Measurements from ENCODE around the gene MRPL9.

Gene MRPL9

DNA sequence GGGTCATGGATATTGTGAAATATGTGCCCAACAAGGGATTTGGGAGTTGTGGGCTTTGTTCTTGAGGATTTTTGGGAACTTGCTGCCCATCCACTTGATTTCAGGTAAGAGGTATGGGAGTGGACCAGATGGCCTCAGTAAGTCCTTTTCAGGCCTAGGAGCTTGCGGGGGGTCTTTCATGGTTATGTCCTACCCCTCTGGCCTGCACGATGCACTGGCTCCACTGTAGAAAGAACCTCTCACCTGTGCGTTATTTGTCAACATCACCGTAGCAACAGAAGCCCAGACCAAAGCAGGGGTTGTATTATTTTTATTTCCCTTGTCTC is 33.4 kb downstream of the MRPL9 start:
- no peak for DNase-seq (ENCODE audit: low spot score)

DNA sequence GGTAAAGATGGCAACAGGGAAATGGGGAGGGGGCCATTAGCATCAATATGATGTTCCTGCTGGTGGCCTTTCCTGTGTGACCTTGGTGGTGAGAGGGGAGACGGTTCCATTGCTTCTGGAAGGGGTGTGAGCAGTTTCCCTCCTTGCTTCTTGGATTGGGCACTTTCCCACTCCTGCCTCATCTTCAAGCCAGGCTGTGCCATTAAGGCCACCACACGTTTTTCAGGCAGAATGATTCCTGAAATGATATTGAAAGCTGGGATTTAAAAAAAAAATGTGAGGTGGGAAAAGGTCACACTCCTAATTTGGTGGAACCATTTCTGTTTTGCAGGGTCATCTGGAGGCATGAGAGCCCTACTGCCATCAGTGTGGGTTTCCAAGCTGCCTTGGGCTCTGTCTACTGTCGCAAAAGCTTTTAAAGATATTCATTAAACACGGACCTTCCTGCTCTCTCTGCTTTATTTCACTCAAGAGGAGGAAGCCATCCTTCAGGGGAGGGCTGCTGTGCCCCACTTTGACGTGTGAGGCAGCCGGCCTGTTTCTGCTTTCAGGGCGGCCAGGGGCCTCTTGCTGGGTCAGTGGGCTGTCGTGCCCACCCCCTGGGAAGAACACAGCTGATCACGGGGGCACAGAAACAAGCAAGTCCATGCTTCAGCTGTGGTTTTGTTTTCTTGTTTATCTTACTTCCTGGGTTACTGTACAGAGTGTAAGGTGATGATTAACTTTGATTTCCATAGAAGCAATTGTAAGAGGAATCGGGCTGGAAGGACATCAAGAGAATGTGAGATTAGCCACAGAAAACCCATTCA is 33.9 kb downstream of the MRPL9 start:
- no peak for DNase-seq (ENCODE audit: low spot score)

DNA sequence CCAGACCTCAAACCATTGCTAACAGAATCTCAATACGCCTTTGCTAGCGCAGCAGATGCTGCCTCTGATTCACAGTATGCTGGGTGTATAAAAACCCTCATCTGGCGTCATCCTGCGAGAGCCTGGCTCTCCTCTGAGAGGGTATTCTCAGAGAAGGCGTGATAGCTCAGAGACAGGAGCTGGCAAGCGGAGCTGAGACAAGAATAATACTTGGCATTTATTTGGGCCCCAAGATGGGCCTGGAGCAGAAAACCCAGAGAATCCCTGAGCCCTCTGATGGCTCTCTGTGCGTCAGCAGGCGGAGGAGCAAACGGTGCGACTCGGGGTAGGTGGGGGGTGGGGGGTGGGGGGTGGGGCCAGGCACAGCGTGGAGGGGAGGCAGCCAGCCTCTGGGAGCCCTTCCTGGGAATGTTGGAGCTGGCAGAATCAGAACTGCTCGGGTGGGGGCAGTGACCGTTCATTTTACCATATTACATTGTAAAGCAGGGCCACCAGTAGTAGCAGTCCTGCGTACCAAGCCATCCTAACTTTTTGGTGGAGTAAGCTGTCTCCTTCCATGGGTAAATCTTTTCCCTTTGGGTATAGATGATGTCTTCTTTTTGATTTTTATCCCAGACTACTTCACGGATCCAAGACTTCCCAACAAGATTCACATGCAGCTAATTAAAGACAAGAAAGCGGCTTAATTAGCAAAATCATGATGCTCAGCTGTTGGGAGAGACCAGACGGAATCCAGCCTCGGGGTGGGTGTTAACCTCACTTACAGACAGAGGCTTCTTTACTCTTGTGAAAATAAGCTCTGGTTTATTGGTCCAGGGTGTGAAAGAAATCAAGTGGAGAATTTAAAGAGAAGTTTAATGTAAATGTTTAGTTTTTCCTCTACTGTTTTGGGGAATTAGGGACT is 34.9 kb downstream of the MRPL9 start:
- no peak for DNase-seq (ENCODE audit: low spot score)

DNA sequence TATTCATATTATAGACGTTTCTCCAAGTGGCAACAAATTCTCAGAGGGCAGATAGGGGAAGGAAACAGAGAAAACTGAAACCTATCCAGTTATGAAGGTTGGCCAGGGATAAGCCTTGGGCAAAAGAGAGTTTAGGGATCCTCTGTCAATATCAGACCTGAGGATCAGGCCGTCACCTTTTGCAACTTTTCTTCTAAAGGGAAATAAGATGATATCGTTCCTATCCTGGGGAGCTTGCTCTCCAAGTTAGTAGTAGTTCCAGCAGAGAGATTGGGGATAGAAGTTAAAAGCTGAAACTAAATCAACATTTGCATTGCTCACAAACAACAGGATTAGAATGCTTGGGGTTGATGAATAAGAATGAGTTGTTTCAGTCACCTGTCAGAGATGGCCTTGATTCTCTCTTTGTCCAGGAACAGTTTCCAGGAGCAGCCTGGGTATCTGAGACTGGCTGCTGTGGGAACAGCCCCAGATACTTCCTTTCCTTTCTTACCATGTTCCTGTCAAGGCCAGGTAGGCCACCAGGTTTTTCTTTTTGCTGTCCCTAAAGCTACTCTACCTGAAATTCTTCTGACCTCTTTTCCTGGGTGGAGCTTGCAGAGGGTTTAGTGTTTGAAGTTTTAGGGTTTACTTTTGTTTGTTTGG is 39.4 kb downstream of the MRPL9 start:
- DNase-seq (ENCODE audit: low spot score): no peak

DNA sequence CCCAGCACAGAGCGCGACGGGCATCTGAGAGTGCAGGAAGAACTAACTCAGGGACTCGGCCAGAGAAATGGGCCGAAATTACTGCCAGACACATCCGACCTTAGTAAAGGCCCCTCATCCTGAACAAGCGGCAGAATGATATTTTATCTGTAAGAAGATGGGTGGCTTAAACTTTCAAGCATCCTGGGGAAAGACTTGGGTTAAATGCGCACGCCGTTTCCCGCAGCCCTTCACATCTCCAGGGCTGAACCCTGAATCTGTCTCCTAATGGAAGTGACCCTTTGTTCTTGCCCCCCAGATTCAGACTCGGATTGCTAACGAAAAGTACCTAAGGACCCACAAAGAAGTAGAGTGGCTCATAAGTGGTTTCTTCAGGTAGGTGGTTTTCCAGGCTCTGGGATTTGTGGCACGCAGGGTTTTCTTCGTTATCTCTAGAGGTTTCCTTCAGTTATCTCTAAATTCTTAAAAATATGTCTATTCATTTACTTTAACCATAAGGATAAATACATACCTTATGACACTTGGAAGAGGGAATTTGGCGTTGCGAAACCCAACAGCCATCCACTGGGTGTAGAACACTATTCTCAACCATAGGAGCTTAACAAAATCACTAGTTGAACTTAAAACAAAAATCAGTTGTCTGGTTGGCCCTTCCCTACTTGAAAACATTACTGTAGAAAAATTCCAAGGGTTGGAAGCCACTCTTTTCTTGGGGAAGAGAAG is 41.3 kb downstream of the MRPL9 start:
- no peak for DNase-seq (ENCODE audit: low spot score)

DNA sequence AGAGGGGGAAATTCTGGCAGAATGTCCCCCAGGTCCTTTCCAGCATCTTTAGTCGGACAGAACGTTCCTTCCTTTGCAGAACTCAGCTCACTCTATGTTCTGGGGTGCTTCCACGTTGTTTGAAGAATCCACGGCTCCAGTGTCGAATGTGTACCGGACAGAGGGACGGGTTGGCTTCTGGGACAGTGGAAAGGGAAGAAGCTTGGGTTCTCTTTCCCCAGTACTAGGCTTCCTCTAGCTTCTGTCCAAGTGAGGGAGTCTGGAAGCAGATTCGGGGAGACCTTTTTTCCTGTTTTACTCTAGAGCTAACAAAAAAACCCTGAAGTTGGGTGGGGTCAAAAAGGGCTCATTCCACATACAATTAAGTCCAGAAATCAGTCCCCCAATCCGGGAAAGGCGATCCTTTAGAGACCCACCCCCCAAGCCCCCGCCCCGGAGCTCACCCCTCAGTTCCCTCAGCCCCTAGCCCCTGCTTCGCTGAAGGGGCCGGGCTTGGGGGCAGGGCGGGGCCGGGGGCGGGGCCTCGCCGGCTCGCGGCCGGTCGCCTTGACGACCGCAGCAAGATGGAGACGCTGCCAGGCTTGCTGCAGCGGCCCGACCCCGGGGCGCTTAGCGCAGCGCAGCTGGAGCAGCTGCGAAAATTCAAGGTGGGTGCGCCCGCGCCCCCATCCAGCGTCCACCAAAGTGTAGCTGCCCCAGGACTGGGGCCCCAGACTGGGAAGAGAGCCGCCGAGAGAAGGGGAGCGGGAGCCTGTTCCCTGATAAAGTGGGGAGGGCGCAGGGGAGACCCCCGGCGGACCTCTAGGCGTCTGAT is 42.1 kb downstream of the MRPL9 start, which contains the start of gene RIIAD1:
TSS of gene RIIAD1 (plus strand) at position 549 of the 814 bp plus-strand sequence. CDS start at position 564, 15 bp downstream.
- DNase-seq (ENCODE audit: low spot score): peak; percentile 62

DNA sequence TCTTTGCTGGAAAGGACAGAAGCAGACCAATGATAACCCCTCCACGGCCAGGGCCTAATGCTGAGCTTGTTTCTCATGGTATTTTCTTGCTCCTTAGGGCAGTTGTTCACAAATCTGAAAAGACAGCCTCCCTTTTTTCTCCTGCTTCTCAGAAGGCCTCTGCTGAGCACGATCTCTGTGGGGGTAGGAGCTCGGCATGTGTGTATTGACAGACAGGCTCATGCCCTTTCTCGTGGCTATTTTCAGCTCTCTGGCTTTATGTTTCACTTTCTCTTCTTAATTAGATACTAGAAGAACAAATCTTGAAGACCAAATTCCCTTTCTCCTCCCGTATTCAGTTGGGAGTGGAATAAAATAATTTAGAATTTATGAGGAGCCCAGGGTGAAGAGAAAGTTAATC is 42.7 kb downstream of the MRPL9 start:
- DNase-seq (ENCODE audit: low spot score): no peak

DNA sequence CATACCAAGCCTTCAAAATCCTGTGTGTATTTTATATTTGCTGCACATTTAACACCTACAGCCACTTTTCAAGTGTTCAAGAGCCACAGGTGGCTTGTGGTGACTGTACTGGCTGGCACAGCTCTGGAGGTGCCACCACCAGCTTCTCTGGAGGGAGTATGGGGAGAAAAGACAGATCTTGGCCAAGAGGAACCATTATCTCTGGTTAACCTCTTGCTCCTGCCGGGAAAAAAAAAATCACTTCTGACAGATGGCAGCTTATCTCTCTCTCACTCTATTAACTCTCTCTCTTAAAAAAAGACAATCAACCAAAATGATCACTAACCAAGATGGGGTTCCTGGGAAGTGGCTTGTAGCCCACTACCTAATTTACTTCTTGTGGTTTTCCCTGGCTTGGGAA is 43.2 kb downstream of the MRPL9 start:
- DNase-seq (ENCODE audit: low spot score): no peak

DNA sequence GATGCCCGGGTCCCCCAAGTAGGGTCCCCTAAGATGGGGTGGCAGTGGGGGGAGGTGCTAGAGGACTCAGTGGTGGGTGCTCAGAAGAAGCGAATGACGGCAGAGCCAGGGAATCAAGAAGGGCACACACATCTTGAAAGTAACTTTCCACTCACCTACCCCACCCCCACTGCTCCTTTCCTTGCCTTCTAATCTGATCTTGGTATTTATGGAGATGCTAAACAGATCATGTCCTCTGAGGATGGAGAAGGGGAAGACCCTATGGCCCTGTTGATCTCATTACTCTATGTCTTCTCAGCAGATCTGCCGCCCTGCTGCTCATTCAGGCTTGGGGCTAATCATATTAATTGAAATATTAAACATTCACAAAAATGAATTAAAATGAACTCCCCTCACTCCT is 44.6 kb downstream of the MRPL9 start:
- no peak for DNase-seq (ENCODE audit: low spot score)

DNA sequence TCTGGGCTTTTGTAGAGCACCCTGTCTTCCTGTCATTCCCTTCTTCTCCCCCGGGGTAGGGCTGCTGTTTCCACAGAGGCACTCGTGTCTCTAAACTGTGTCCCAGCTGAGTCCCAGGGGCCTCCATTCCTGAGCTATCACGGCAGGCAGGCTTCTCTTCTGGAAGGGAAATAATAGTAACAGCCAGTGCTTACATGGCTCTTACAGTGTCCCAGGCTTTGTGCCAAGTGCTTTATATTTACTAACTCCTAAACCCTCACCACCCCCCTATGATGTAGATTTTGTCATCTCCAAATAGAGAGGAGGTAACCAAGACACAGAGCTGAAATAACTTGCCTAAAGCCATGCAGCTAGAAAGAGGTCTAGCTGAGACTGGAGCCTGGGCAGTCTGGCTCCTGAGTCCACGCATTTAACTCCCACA is 45.3 kb downstream of the MRPL9 start:
- no peak for DNase-seq (ENCODE audit: low spot score)

DNA sequence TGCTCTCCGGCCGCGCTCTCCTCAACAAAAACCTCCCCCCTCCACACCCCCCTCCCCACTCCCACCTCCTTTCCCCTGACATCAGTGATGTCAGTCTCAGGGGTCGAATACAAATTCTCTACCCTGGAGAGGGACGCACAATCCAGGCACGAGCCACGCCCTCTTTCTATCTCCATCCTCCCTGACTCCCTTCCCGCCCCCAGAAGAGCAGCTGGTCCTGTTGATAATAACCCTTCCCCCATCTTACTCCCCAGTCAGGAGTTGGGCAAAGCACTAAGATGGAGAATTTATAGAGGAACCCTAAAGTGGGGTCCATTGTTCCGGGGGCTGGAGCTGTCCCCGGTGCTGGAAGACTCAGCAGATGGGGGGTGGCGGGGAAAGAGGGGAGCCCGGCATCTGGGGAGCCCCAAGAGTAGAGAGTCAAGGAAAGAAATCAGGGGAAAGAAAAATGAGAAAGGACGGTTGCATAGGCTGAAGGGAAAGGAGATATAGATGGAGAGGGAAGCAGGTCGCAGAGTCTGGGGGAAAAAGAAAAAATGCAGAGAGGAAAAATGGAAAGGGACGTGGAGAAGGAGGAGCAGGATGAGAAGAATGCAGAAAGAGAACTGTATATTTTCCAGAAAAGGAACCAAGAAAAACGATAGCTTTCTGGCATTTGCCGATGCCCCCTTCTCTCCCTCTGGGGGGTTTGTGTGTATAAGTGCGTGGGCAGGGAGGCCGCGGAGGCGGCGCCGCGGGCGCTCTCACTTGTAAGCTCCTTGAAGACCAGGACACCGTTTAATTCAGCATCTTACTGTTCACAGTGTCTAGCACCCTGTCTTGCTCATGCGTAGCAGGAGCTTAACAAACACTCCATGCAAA is 46.3 kb downstream of the MRPL9 start, which contains the start of gene CELF3:
TSS of gene CELF3 (minus strand) at position 33 of the 861 bp plus-strand sequence. CDS start 783 bp downstream, outside the sequence.
- no peak for DNase-seq (ENCODE audit: low spot score)

DNA sequence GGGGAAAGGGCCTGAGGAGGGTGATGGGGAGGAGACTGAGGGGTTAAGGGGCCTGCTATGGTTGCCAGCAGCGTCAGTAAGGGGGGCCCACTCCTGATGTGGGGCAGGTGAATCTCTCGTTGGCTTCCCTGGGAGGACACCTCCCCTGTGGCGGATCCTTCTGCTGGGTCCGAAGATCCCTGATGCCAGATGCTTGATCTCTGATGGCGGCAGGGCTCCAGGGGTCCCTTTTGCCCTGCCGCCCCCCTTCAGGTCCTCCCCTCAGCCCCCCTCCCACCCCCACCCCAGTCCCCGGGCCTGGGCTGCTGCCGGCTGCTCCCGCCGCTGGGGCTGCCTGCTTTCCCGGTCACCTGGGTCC is 46.9 kb downstream of the MRPL9 start:
- DNase-seq (ENCODE audit: low spot score): no peak

DNA sequence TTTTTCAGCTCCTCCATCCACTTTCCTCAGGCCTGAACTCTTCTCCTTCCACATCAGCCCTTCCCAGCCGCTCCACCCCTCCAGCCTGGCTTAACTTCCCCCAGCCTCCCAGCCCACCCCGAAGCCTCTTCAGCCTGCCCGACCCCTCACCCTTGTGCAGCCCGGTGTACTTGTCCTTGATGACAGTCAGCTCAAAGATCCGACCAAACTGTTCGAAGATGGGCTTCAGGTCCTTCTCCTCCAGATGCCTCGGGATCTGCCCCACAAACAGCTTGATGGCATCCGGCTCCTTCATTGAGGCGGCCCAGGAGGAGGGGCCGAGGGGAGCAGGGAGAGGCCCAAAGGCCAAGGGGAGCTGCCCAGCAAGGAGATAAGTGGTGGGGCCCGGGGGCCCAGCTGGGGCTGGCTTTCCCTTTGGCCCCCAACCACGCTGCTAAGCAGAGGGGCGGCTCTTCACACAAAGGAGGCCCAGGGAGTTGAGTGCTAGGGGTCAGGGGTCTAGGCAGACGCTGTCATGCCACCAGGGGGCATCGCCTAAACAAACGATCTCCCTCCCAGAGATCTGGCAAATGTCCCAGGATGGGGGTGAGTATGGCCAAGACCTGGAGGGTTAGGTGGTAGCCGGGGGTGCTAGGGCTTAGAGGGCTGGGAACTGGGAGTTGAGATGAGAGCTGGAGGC is 47.4 kb downstream of the MRPL9 start:
- DNase-seq (ENCODE audit: low spot score): peak; percentile 50

DNA sequence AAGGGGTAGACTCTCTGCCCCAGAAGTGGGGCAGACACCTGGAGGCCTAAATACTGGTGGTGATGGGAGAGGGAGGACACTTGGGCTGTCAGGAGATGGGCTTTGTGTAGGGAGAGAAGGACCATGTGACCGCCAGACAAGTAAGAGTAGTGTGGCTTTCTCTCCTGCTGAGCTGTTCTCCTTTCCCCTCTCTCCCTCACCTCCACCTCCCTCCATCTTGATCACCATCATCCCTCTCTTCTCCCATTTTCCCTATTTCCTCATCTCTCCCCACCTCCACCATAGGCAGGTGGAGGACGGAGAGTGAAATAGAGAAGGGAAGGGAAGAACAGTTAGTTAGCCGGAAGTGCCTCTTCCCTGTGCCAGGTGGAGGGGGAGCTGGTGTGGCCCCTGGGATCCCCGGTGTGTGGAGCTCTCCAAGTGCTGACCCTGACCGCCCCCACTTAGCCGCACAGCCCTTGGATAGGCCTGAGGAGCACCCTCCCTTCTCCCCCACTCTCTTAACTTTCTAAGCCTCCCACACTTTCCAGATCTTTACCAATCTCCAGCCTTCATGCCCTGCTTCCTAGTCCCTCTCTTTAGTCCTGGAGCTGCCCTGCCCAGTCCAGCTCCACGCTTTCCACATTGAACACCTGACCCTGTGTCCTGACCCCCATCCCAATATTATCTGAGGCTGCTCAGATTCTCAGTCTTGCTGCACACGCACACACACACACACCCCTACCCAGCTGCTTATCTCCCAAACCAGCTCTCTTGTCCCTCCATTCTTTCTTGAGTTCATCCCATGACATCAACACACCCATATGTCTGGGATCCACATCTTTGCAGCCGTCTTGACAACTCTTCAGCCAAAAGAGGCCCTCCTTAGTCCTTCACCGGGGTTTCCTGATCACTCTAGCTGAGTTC is 48.2 kb downstream of the MRPL9 start:
- DNase-seq (ENCODE audit: low spot score): no peak

DNA sequence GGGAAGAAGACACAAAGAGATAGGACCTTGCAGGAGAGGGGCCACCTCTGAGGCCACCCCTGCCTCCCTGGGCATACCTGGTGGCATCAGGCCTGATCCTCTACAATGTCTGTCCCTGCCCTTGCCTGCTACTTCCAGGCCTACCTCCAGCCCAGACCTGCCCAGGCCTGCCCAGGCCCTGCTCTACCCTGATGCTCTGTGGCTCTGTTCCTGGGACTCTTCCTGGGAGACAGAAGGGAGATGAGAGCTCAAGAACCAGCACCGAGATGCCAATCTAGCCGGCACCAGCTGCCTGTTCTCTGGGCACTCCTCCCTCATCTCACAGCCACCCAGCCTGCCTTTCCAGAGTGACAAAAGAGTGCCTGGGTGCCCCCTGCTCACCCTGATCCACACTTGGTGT is 49.4 kb downstream of the MRPL9 start:
- DNase-seq (ENCODE audit: low spot score): no peak

DNA sequence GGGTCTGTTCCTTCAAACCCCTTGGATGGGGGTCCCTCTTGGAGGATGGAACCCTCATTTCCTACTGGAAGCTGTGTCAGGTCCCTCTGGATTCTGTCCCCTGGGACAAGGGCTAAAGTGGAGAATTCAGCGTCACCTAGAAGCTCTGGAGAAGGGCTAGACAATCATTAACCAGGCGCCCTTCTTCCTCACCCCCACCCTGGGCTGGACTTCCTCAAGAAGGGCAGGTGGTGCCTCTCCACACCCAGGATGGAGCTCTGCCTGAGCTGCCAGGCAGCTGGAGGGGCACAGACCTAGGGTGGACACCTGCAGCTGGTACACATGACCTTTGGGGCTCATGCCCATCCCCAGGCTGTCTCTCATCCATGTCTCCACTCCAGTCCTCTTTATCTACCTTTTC is 50.3 kb downstream of the MRPL9 start:
- DNase-seq (ENCODE audit: low spot score): peak; percentile 50

DNA sequence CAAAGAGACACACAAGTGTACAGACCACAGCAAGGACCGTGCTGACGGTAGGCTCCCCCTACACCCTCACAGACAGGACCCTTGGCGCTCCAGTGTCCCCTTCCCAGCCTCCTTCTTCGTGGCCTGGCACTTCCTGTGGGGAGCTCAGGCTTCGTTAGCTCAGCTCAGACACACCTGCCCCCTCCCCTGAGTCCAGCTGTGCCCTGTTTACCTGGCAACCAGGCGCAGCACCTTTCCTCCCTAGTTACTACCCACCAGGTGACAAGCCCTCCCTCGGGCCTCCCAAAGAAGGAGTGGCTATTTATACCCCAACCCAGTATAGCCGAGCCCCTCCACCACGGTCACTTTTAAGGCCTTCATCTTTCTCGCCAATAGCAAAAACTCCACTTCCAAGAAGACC is 51.3 kb downstream of the MRPL9 start:
- DNase-seq (ENCODE audit: low spot score): no peak

DNA sequence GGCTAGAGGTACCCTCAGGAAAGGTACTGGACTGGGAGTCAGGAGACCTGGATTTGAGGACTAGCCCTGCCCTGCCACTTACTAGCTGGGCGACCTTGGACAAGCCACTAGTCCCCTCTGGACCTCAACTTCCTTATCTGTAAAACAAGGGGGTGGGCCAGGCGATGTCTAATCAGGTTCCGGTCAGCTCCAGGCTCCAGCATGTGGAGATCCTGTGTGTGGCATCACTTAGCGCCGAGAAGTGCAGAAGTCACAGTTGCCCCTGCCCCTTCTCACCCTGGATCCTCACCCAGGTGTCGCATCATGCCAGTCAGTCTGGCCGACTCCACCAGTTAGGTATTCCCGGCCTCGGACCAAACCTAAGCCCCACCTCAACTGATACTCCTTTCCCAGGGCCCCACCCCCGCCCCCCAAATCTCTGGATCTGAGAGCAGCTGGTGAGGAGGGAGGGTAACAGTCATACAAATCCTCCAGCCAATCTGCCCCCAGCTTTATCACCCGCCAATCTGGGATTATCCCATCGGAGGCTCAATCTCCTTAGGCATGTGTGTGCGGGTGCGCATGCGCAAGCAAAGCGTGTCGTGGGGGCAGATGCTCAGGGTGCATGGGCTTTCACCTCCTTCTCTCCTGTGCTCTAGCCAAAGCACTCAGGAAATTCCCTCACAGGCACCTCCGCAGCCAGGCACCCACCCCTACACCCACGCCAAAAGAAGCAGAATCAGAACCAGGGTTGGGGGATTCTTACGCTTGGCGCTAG is 52.1 kb downstream of the MRPL9 start:
- DNase-seq (ENCODE audit: low spot score): no peak
